Kidney (tissue), 14 donors: ENCODE data around the gene GFER. TPM values are rescaled to one million over a fixed set of nuclear protein-coding genes. Genes with fewer than 3 reads are reported as not detected.
"Not testable (repeated sequence)": the region's sequence is repeated elsewhere in the genome, so short reads cannot be mapped to it uniquely, and the experiment has no call there.

Experiments used
- DNase-seq, 5 donors: peaks; one replicate each; pipeline ENCODE4 v3.0.0-alpha.2; 2013 to 2020
- FAIRE-seq: peaks from 2 replicates; lab custom pipeline; 2012; peaks lifted over from hg19 to GRCh38; lab: Jason Lieb, UNC
- H3K27ac ChIP-seq, 2 donors: one replicate each; pipeline ENCODE4 v1.7.0; 2013; ENCODE audit warnings: low read depth in 2 of 2, low read length in 2 of 2, inconsistent platforms in 1 of 2
- H3K27me3 ChIP-seq: one replicate; pipeline ENCODE4 v1.7.1; 2013; ENCODE audit warnings: low read length, inconsistent platforms; ENCODE audit not compliant: control insufficient read depth, insufficient read depth
- H3K36me3 ChIP-seq, 3 donors: one replicate each; pipeline versions ENCODE4 v1.7.0 to v1.7.1; 2013; ENCODE audit warnings: low read length in 3 of 3, control low read depth in 1 of 3, inconsistent platforms in 1 of 3; ENCODE audit not compliant: insufficient read depth in 3 of 3, control insufficient read depth in 2 of 3
- H3K4me1 ChIP-seq, 3 donors: one replicate each; pipeline versions ENCODE4 v1.7.0 to v1.7.1; 2013; ENCODE audit warnings: low read length in 3 of 3, inconsistent platforms in 1 of 3, low read depth in 1 of 3; ENCODE audit not compliant: control insufficient read depth in 2 of 3, insufficient read depth in 2 of 3
- H3K4me3 ChIP-seq, 3 donors: one replicate each; pipeline versions ENCODE4 v1.7.0 to v1.8.1; 2013; ENCODE audit warnings: low read length in 3 of 3, control low read depth in 1 of 3, inconsistent platforms in 1 of 3
- H3K9ac ChIP-seq, 3 donors: one replicate each; pipeline versions ENCODE4 v1.7.0 to v1.7.1; 2013; ENCODE audit warnings: low read length in 3 of 3, control low read depth in 1 of 3, inconsistent platforms in 1 of 3
- H3K9me3 ChIP-seq, 3 donors: one replicate each; pipeline versions ENCODE4 v1.7.0 to v1.7.1; 2013; ENCODE audit warnings: low read length in 3 of 3, control low read depth in 1 of 3, inconsistent platforms in 1 of 3; ENCODE audit not compliant: control insufficient read depth in 2 of 3, insufficient read depth in 1 of 3
- intact Hi-C: fragments of 100-400 bp; cut with DNase I; formaldehyde crosslinking; loops from one replicate; pipeline ENCODE4 v1.11.1; 2022
- polyA plus RNA-seq: library from polyadenylated mRNA; stranded (reverse); fragments of 350-450 nt; fragmentation: Illumina TruSeq; extraction: RNeasy Lipid Tissue Mini Kit (QIAGEN cat#74804); gene quantifications from one replicate; pipeline ENCODE4 v1.2.3, GENCODE V29; 2014; ENCODE audit warnings: low read depth, low replicate concordance; ENCODE audit not compliant: insufficient read depth
- total RNA-seq: library from RNA; stranded (reverse); fragmentation: NEBNext Ultra II Directional; extraction: Animal tissue kit (Norgen Biotek cat#: 25700); gene quantifications from one replicate; pipeline ENCODE4 v1.2.1, GENCODE V29; 2021
- TF ChIP-seq, protein P1 (sequence below): IDR thresholded peaks from 3 replicates; pipeline ENCODE4 v1.5.1; 2012; ENCODE audit warnings: mild to moderate bottlenecking, moderate library complexity, borderline replicate concordance; ENCODE audit not compliant: insufficient read depth; ENCODE audit errors: extremely low read depth
- donor health status: control.
- donor health status: control.
- donor health status: control.
- donor health status: control.
- donor health status: control.
- donor health status: DM: yes; HTN: yes; CAD: no.
- donor health status: Normal renal cell carcinoma (clear cell type).

Gene GFER
- total and polyA plus RNA-seq, 2 donors from 2014 or later: 25.0 to 45.6 TPM

DNA sequence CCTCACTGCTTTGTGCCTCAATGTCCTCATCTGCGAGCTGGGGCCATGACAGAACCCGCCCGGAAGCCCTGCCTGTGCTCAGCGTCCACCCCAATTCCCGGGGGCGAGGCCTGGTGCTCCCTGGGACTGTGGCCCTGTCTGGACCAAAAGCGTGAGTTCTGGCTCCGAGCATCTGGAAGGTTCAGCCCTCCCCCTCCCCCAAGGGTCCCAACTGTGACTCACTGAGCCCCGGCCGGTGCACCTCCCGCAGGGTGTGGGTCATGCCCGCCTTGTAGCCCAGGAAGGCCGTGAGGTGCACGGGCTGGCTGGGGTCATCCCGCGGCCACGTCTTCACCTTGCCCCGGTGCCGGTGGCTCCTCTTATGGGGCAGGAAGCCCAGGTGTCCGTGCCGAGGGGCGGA, 30.3 kb upstream of the GFER start:
- Histone ChIP-seq H3K9ac (no peak overlapping the region), H3K9me3 (no peaks in the 10 kb centered on the region), H3K4me1 (peaks cover 0 to under 1% (median 0%) of the 10 kb centered on the region in 3 donors), H3K27ac (no peak overlapping the region), H3K36me3 (no peaks in the 10 kb centered on the region), H3K4me3 (no peak overlapping the region), H3K27me3 (no peaks in the 10 kb centered on the region)
- TF ChIP-seq, protein P1, sequence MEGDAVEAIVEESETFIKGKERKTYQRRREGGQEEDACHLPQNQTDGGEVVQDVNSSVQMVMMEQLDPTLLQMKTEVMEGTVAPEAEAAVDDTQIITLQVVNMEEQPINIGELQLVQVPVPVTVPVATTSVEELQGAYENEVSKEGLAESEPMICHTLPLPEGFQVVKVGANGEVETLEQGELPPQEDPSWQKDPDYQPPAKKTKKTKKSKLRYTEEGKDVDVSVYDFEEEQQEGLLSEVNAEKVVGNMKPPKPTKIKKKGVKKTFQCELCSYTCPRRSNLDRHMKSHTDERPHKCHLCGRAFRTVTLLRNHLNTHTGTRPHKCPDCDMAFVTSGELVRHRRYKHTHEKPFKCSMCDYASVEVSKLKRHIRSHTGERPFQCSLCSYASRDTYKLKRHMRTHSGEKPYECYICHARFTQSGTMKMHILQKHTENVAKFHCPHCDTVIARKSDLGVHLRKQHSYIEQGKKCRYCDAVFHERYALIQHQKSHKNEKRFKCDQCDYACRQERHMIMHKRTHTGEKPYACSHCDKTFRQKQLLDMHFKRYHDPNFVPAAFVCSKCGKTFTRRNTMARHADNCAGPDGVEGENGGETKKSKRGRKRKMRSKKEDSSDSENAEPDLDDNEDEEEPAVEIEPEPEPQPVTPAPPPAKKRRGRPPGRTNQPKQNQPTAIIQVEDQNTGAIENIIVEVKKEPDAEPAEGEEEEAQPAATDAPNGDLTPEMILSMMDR: no peak
- intact Hi-C loops: no loop called here
- DNase-seq (no peak), FAIRE-seq (no peak)

GRCh38 chr16:1957434-1958142, 26.4 kb upstream of the GFER start:
- H3K27me3 ChIP-seq, intact Hi-C loops, H3K4me1 ChIP-seq, DNase-seq, H3K36me3 ChIP-seq, H3K9me3 ChIP-seq, H3K4me3 ChIP-seq, H3K27ac ChIP-seq, H3K9ac ChIP-seq, FAIRE-seq: not testable (repeated sequence)

DNA sequence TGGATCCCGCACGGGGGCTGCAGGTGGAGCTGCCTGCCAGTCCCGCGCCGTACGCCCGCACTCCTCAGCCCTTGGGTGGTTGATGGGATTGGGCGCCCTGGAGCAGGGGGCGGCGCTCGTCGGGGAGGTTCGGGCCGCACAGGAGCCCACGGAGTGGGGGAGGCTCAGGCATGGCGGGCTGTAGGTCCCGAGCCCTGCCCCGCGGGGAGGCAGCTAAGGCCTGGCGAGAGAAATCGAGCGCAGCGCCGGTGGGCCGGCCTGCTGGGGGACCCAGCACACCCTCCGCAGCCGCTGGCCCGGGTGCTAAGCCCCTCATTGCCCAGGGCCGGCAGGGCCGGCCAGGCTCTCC, 25.9 kb upstream of the GFER start:
- peak in 1 of 5 donors; percentile 46 for DNase-seq

DNA sequence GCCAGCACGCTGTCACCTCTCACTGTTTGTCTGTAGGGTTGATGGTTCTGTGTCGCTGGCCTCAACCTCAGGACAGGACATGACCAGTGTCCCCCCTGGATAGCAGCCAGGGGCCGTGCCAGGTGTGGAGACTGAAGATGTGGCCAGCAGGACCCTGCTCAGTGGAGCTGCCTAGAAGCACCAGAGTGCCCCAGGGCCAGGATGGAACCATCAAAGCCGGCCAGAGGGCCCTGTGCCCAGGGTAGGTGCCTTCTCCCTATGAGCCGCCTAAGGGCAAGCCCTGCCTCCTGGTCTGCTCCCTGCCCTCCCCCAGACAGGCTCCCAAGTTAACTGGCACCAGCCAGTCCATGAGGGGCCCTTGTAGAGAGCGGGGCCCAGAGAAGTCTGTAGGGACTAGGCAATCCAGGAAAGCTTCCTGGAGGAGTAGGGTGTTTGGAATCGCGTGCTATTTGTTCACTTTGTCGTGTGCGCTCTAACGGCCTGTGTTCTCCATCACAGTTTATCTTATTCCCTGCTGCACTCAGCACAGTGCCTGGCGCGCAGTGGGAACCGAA, 25.2 kb upstream of the GFER start:
- peaks cover 0 to 12% (median 12%) of the 10 kb centered on the region in 3 donors for H3K4me1 ChIP-seq
- H3K9me3 ChIP-seq: no peaks in the 10 kb centered on the region
- H3K27me3 ChIP-seq: no peaks in the 10 kb centered on the region
- intact Hi-C loops: no loop called here
- peaks cover 0 to 6% (median 6%) of the 10 kb centered on the region in 3 donors for H3K36me3 ChIP-seq
- H3K27ac ChIP-seq: no peak overlapping the region
- H3K9ac ChIP-seq: peak overlapping the region in 1 of 3 donors; percentile 91
- TF ChIP-seq, protein P1: no peak
- FAIRE-seq: no peak
- peak overlapping the region; percentile 24 to 81 (median 39) for H3K4me3 ChIP-seq
- DNase-seq: peak in 1 of 5 donors; percentile 64

More for the DNA sequence above, 25.9 kb upstream of the GFER start:
- FAIRE-seq, H3K9me3 ChIP-seq, intact Hi-C loops, H3K9ac ChIP-seq, H3K4me3 ChIP-seq, H3K4me1 ChIP-seq, H3K27me3 ChIP-seq, H3K27ac ChIP-seq, H3K36me3 ChIP-seq: not testable (repeated sequence)
